HepG2 (cell line): ENCODE measurements around the gene VASH2. TPM values are rescaled to one million over a fixed set of nuclear protein-coding genes. Genes with fewer than 3 reads are reported as not detected.

Experiments
- ARHGAP35 ChIP-seq: sonication (generic); formaldehyde crosslinking; IDR thresholded peaks from 2 replicates; pipeline ENCODE4 v1.9.0; 2022; ENCODE audit warnings: mild to moderate bottlenecking, inconsistent platforms, moderate library complexity, missing genetic modification reagents, borderline replicate concordance
- ATF2 ChIP-seq: sonication (generic); formaldehyde crosslinking; IDR thresholded peaks from 2 replicates; pipeline ENCODE4 v1.4.0; 2020; ENCODE audit warnings: missing genetic modification reagents
- E2F2 ChIP-seq: sonication (generic); formaldehyde crosslinking; IDR thresholded peaks from 2 replicates; pipeline ENCODE4 v1.4.0; 2020; ENCODE audit warnings: missing genetic modification reagents, borderline replicate concordance
- FOXA3 ChIP-seq: IDR thresholded peaks from 2 replicates; pipeline ENCODE4 v1.6.1; 2016; ENCODE audit warnings: missing genetic modification reagents, missing compliant biosample characterization
- HBP1 ChIP-seq: IDR thresholded peaks from 2 replicates; pipeline ENCODE4 v1.6.1; 2016; ENCODE audit warnings: low read depth, control low read depth
- MTA3 ChIP-seq: sonication (generic); formaldehyde crosslinking; IDR thresholded peaks from 2 replicates; pipeline ENCODE4 v1.4.0; 2020; ENCODE audit warnings: missing genetic modification reagents
- NR0B2 ChIP-seq: sonication (generic); formaldehyde crosslinking; IDR thresholded peaks from 2 replicates; pipeline ENCODE4 v1.4.0; 2020; ENCODE audit warnings: mild to moderate bottlenecking, missing genetic modification reagents
- SMYD3 ChIP-seq: sonication (generic); formaldehyde crosslinking; IDR thresholded peaks from 2 replicates; pipeline ENCODE4 v1.8.1; 2023; ENCODE audit warnings: mild to moderate bottlenecking, missing genetic modification reagents
- SP5 ChIP-seq: IDR thresholded peaks from 2 replicates; pipeline ENCODE4 v1.6.1; 2016; ENCODE audit warnings: low read depth, borderline replicate concordance
- TIGD3 ChIP-seq: sonication (generic); formaldehyde crosslinking; IDR thresholded peaks from 2 replicates; pipeline ENCODE4 v1.5.1; 2020; ENCODE audit warnings: mild to moderate bottlenecking, missing genetic modification reagents, borderline replicate concordance
- ZBTB21 ChIP-seq: sonication (generic); formaldehyde crosslinking; IDR thresholded peaks from 2 replicates; pipeline ENCODE4 v1.4.0; 2020; ENCODE audit warnings: missing genetic modification reagents
- ZNF143 ChIP-seq: sonication (generic); formaldehyde crosslinking; IDR thresholded peaks from 2 replicates; pipeline ENCODE4 v1.4.0; 2020; ENCODE audit warnings: missing genetic modification reagents
- ZNF234 ChIP-seq: sonication (generic); formaldehyde crosslinking; conservative IDR thresholded peaks from 2 replicates; pipeline ENCODE4 v1.5.1; 2020; ENCODE audit warnings: mild to moderate bottlenecking, missing genetic modification reagents
- ZNF275 ChIP-seq: sonication (generic); formaldehyde crosslinking; IDR thresholded peaks from 2 replicates; pipeline ENCODE4 v1.8.0; 2022; ENCODE audit warnings: missing genetic modification reagents, mild to moderate bottlenecking, inconsistent platforms, borderline replicate concordance
- ZNF296 ChIP-seq: sonication (generic); formaldehyde crosslinking; conservative IDR thresholded peaks from 2 replicates; pipeline ENCODE4 v1.5.0; 2020; ENCODE audit warnings: mild to moderate bottlenecking, missing genetic modification reagents
- ZNF557 ChIP-seq: sonication (generic); formaldehyde crosslinking; IDR thresholded peaks from 2 replicates; pipeline ENCODE4 v1.4.0; 2020; ENCODE audit warnings: missing genetic modification reagents
- ZNF652 ChIP-seq: IDR thresholded peaks from 2 replicates; pipeline ENCODE4 v1.6.1; 2016; ENCODE audit warnings: low read depth, borderline replicate concordance
- ZNF75D ChIP-seq: sonication (generic); formaldehyde crosslinking; IDR thresholded peaks from 2 replicates; pipeline ENCODE4 v1.8.1; 2023; ENCODE audit warnings: missing genetic modification reagents, mild to moderate bottlenecking, borderline replicate concordance
- ZNF784 ChIP-seq: sonication (generic); formaldehyde crosslinking; IDR thresholded peaks from 2 replicates; pipeline ENCODE4 v1.5.1; 2020; ENCODE audit warnings: missing genetic modification reagents, mild to moderate bottlenecking, borderline replicate concordance
- ZNF790 ChIP-seq: sonication (generic); formaldehyde crosslinking; IDR thresholded peaks from 2 replicates; pipeline ENCODE4 v1.8.0; 2022; ENCODE audit warnings: missing genetic modification reagents, mild to moderate bottlenecking, borderline replicate concordance
- ZNF850 ChIP-seq: sonication (generic); formaldehyde crosslinking; conservative IDR thresholded peaks from 2 replicates; pipeline ENCODE4 v1.9.0; 2021; ENCODE audit warnings: mild to moderate bottlenecking, missing genetic modification reagents
- polyA plus RNA-seq, 8 experiments: library from polyadenylated mRNA; depleted of rRNA in 3 of 8; stranded (reverse) in 7 of 8; unstranded in 1 of 8; fragments of >200 nt; fragmentation: Illumina TruSeq in 4 of 8; extraction: Trizol in 4 of 8; gene quantifications; 2 replicates each; pipeline versions ENCODE4 v1.2.1 to v1.2.3, GENCODE V29; 2011 to 2016; ENCODE audit warnings: low read depth in 4 of 8, missing spikeins in 1 of 8, mixed read lengths in 1 of 8; ENCODE audit not compliant: insufficient read depth in 1 of 8
- total RNA-seq, 5 experiments: library from RNA; depleted of rRNA; stranded (reverse); fragments of >200 nt; fragmentation: Illumina TruSeq; extraction: Trizol; gene quantifications; 2 replicates each; pipeline ENCODE4 v1.2.3, GENCODE V29; 2016; ENCODE audit warnings: low read depth in 1 of 5

The VASH2 gene
- total and polyA plus RNA-seq, 2 of the 13 experiments (the other 11 are each of a cell fraction or from before 2014, with no cell fraction given) = 0.44 to 1.00 TPM

- TF ChIP-seq E2F2 (no peak), ZNF234 (no peak), ZNF296 (CRISPR knock-in tag) (no peak), ZNF143 (CRISPR knock-in tag) (no peak), ATF2 (CRISPR knock-in tag) (no peak), MTA3 (no peak), ZNF275 (CRISPR knock-in tag) (no peak), HBP1 (CRISPR knock-in tag) (no peak), ZNF790 (CRISPR knock-in tag) (no peak), ARHGAP35 (CRISPR knock-in tag) (no peak), ZBTB21 (CRISPR knock-in tag) (no peak), SMYD3 (no peak), NR0B2 (no peak), ZNF850 (no peak), ZNF784 (no peak), ZNF652 (CRISPR knock-in tag) (no peak), FOXA3 (CRISPR knock-in tag) (peak; percentile 21; the same call in 1 of the 2 replicates), ZNF75D (CRISPR knock-in tag) (no peak), SP5 (CRISPR knock-in tag) (no peak), TIGD3 (CRISPR knock-in tag) (0 out of 2 replicates have a peak, but pooled peaks have one; percentile 24), ZNF557 (CRISPR knock-in tag) (no peak)
These were observed 19.2 kb upstream of the VASH2 start (continued) for GRCh38 chr1:212930986-212931678.
